Inferior parietal cortex (tissue), 1 donor: ENCODE measurements around the gene SIGLEC6.

Source experiments
- DNase-seq: peaks from one replicate; pipeline ENCODE4 v3.0.0-alpha.2; 2016; ENCODE audit errors: extremely low spot score

SIGLEC6 gene

GRCh38 chr19:51548891-51549305 is 17.4 kb upstream of the SIGLEC6 start:
- DNase-seq = no peak

GRCh38 chr19:51548213-51548651 is 16.8 kb upstream of the SIGLEC6 start:
- DNase-seq = no peak

- DNase-seq = peak; percentile 28
Observed at GRCh38 chr19:51547397-51548212, 16.1 kb upstream of the SIGLEC6 start.

GRCh38 chr19:51546650-51547396 is 15.4 kb upstream of the SIGLEC6 start:
- peak; percentile 46 for DNase-seq

- DNase-seq = no peak
Observed at GRCh38 chr19:51546107-51546649, 14.7 kb upstream of the SIGLEC6 start.

GRCh38 chr19:51544038-51544437 is 12.6 kb upstream of the SIGLEC6 start:
- no peak for DNase-seq

- DNase-seq = no peak
Observed at GRCh38 chr19:51542699-51543098, 11.2 kb upstream of the SIGLEC6 start.

GRCh38 chr19:51541458-51542357 is 10.2 kb upstream of the SIGLEC6 start:
- no peak for DNase-seq

- no peak for DNase-seq
Observed at GRCh38 chr19:51539821-51540366, 8.4 kb upstream of the SIGLEC6 start.

- DNase-seq = no peak
Observed at GRCh38 chr19:51535535-51535934, 4.1 kb upstream of the SIGLEC6 start.

- no peak for DNase-seq
Observed at GRCh38 chr19:51530616-51531015, 854 bp downstream of the SIGLEC6 start.

- DNase-seq = no peak
Observed at GRCh38 chr19:51529301-51529700, 2.2 kb downstream of the SIGLEC6 start.

- no peak for DNase-seq
Observed at GRCh38 chr19:51525651-51526050, 5.8 kb downstream of the SIGLEC6 start.

GRCh38 chr19:51524666-51525264 is 6.7 kb downstream of the SIGLEC6 start:
- DNase-seq = no peak

GRCh38 chr19:51521781-51522180 is 9.7 kb downstream of the SIGLEC6 start:
- peak; percentile 41 for DNase-seq

- no peak for DNase-seq
Observed at GRCh38 chr19:51521357-51521756, 10.1 kb downstream of the SIGLEC6 start.

GRCh38 chr19:51520728-51521127 is 10.7 kb downstream of the SIGLEC6 start:
- DNase-seq = no peak

- DNase-seq = peak; percentile 76
Observed at GRCh38 chr19:51514866-51515481, 16.5 kb downstream of the SIGLEC6 start.

- DNase-seq = no peak
Observed at GRCh38 chr19:51513968-51514367, 17.5 kb downstream of the SIGLEC6 start.

GRCh38 chr19:51511353-51511752 is 20.1 kb downstream of the SIGLEC6 start:
- DNase-seq = no peak
